ENCODE data around the gene CT45A9. TPM values are rescaled to one million over a fixed set of nuclear protein-coding genes. Genes with fewer than 3 reads are reported as not detected.
"Not testable (repeated sequence)": the region's sequence is repeated elsewhere in the genome, so short reads cannot be mapped to it uniquely, and the experiment has no call there.

Gene CT45A9
- total RNA-seq, 5 donors from 2014 or later (not counting 1 experiment from before 2014, with no cell fraction given), result not detected

DNA sequence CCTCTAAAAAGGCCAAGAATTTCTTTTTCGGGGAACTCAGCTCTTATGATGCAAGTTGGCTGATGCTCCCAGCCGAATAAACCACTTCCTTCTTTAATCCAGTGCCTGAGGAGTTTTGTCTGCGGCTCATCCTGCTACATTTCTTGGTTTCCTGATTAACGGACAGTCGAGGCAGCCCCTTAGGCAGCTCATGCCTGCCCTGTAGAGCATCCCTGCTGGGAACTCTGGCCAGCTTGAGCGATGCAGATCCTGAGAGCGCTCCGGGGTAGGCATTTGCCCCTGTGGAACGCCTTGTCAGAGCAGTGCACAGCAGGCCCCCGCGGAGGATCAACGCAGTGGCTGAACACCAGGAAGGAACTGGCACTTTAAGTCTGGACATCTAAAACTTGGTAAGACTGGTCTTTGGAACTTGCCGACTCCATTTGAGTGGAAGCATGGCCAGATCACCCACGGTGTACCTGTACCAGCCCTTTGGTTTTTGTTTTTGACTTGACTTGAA lies 18.5 kb upstream of the CT45A9 start:
- Histone ChIP-seq H3K27me3 (replicated peaks in 1 of 2; ENCODE audit: control insufficient read depth in 2 of 2, extremely low read depth in 1 of 2, insufficient read depth in 2 of 2, low read length in 1 of 2) (peaks cover 0 to 4% of the 10 kb centered on the region in 2 experiments), H3K4me3 (ENCODE audit: control insufficient read depth in 1 of 2, extremely low read depth in 1 of 2, low read length in 1 of 2) (no peak overlapping the region), H3K27ac (ENCODE audit: low read length) (no peak overlapping the region), H3K9me3 (no peaks in the 10 kb centered on the region), H3K36me3 (ENCODE audit: control insufficient read depth in 2 of 2, extremely low read depth in 1 of 2, insufficient read depth in 1 of 2, low read length in 1 of 2) (no peaks in the 10 kb centered on the region), H3K4me1 (ENCODE audit: control insufficient read depth in 1 of 2, extremely low read depth in 1 of 2, insufficient read depth in 2 of 2, low read length in 2 of 2) (no peaks in the 10 kb centered on the region)
- Mint-ChIP-seq H3K9me3 (no peaks in the 10 kb centered on the region), H3K27ac (no peak overlapping the region), H3K36me3 (no peaks in the 10 kb centered on the region), H3K4me1 (no peaks in the 10 kb centered on the region), H3K4me3 (no peak overlapping the region), H3K27me3 (peaks cover 0 to 14% of the 10 kb centered on the region in 2 donors)
- ATAC-seq (replicated peaks in 1 of 4) (no peak), DNase-seq (no peak)
- ChIA-PET POLR2A (no interaction called here), CTCF (no interaction called here)
- 67% methylated on average over 6 of the region's 14 CpGs for WGBS (ENCODE audit: insufficient coverage)

DNA sequence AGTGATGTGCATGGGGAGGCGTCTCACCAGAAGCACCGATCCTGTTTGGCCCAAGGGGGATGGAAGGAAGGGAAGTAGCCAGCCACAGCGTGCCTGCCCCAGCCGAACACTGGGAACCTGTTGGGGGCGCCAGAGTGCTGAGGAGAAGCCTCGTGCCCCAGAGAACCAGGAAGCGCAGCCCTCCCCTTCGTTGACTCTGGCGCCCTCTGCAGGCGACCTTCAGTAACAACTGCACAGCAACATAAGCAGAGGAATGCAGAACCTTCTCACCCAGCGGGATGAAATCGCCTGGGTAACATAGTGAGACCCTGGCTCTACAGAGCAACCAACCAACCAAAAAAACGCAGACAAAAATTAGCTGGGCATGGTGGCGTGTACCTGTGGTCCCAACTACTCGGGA lies 17.4 kb upstream of the CT45A9 start:
- H3K4me3 ChIP-seq (ENCODE audit: control insufficient read depth in 1 of 2, extremely low read depth in 1 of 2, low read length in 1 of 2); H3K27ac ChIP-seq (ENCODE audit: low read length); H3K36me3 ChIP-seq (ENCODE audit: control insufficient read depth in 2 of 2, extremely low read depth in 1 of 2, insufficient read depth in 1 of 2, low read length in 1 of 2); ATAC-seq (replicated peaks in 1 of 4); H3K27ac Mint-ChIP-seq; POLR2A ChIA-PET; H3K9me3 ChIP-seq; H3K36me3 Mint-ChIP-seq; H3K9me3 Mint-ChIP-seq; H3K4me1 Mint-ChIP-seq; H3K4me3 Mint-ChIP-seq; H3K4me1 ChIP-seq (ENCODE audit: control insufficient read depth in 1 of 2, extremely low read depth in 1 of 2, insufficient read depth in 2 of 2, low read length in 2 of 2); H3K27me3 ChIP-seq (replicated peaks in 1 of 2; ENCODE audit: control insufficient read depth in 2 of 2, extremely low read depth in 1 of 2, insufficient read depth in 2 of 2, low read length in 1 of 2): not testable (repeated sequence)
- CTCF ChIA-PET, result interaction anchor here in 1 of 2 donors (0.6 kb wide), 1 partner anchor 73 kb away, joined by 3 read pairs; no protein-coding TSS in a partner anchor
- 60% methylated on average over 1 of the region's 15 CpGs for WGBS (ENCODE audit: insufficient coverage)
- peak in 3 of 35 experiments; percentile 5 to 8 (median 6) for DNase-seq
- peaks cover 0 to 14% of the 10 kb centered on the region in 2 donors for H3K27me3 Mint-ChIP-seq

DNA sequence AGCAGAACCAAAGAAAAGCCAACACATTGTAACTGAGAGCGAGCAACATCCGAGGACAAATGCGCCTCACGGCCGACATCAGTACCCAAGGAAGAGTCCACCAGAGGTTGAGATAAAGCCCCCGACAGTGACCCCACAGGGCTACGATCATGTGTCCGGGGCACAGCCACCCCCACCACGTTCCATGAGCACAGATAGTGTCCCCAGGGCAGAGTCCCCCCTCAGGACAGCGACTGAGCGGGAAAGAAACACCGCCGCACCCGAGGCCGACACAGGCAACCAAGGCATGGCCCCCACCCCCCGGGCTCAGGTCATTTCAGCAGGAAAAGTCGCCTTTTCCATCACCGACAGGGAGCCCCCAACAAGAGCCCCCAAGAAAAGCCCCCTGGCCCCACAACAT lies 16.6 kb upstream of the CT45A9 start:
- ATAC-seq (replicated peaks in 1 of 4); CTCF ChIA-PET; H3K4me1 Mint-ChIP-seq; H3K27me3 ChIP-seq (replicated peaks in 1 of 2; ENCODE audit: control insufficient read depth in 2 of 2, extremely low read depth in 1 of 2, insufficient read depth in 2 of 2, low read length in 1 of 2); H3K4me3 Mint-ChIP-seq; H3K27me3 Mint-ChIP-seq; DNase-seq; H3K27ac ChIP-seq (ENCODE audit: low read length); H3K36me3 ChIP-seq (ENCODE audit: control insufficient read depth in 2 of 2, extremely low read depth in 1 of 2, insufficient read depth in 1 of 2, low read length in 1 of 2); H3K27ac Mint-ChIP-seq; POLR2A ChIA-PET; H3K9me3 Mint-ChIP-seq; H3K4me1 ChIP-seq (ENCODE audit: control insufficient read depth in 1 of 2, extremely low read depth in 1 of 2, insufficient read depth in 2 of 2, low read length in 2 of 2); H3K4me3 ChIP-seq (ENCODE audit: control insufficient read depth in 1 of 2, extremely low read depth in 1 of 2, low read length in 1 of 2); H3K9me3 ChIP-seq; H3K36me3 Mint-ChIP-seq: not testable (repeated sequence)
- WGBS (ENCODE audit: insufficient coverage), result 100% methylated on average over 3 of the region's 18 CpGs

DNA sequence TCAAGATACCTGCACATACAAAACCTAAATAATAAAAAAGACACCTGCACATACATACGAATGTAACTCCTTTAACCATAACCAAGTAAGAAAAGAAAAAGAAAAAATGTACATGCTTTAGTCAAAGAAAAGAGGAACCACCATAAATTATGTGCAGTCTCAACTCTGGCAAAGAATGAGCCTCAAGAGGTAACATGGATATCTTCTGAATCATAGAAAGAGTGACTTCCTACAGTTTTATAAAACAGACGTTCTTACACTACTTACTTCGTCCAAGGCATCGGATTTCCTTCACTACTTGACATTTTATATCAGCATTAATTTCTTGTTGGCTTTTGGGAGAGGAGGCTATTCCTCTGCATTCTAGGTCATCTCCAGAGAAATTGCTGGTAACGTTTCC lies 11.1 kb upstream of the CT45A9 start:
- WGBS (ENCODE audit: insufficient coverage), result no CpG with 5 or more reads among the region's 5 CpGs
- H3K27ac ChIP-seq (ENCODE audit: low read length); H3K36me3 ChIP-seq (ENCODE audit: control insufficient read depth in 2 of 2, extremely low read depth in 1 of 2, insufficient read depth in 1 of 2, low read length in 1 of 2); DNase-seq; H3K9me3 ChIP-seq; H3K4me1 ChIP-seq (ENCODE audit: control insufficient read depth in 1 of 2, extremely low read depth in 1 of 2, insufficient read depth in 2 of 2, low read length in 2 of 2); H3K4me3 Mint-ChIP-seq; H3K36me3 Mint-ChIP-seq; H3K4me3 ChIP-seq (ENCODE audit: control insufficient read depth in 1 of 2, extremely low read depth in 1 of 2, low read length in 1 of 2); H3K27me3 Mint-ChIP-seq; H3K4me1 Mint-ChIP-seq; H3K27me3 ChIP-seq (replicated peaks in 1 of 2; ENCODE audit: control insufficient read depth in 2 of 2, extremely low read depth in 1 of 2, insufficient read depth in 2 of 2, low read length in 1 of 2); H3K9me3 Mint-ChIP-seq; POLR2A ChIA-PET; CTCF ChIA-PET; H3K27ac Mint-ChIP-seq; ATAC-seq (replicated peaks in 1 of 4): not testable (repeated sequence)

DNA sequence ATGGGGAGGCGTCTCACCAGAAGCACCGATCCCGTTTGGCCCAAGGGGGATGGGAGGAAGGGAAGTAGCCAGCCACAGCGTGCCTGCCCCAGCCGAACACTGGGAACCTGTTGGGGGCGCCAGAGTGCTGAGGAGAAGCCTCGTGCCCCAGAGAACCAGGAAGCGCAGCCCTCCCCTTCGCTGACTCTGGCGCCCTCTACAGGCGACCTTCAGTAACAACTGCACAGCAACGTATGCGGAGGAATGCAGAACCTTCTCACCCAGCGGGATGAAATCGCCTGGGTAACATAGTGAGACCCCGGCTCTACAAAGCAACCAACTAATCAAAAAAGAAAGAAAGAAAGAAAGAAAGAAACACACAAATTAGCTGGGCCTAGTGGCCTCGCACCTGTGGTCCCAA lies 17.2 kb downstream of the CT45A9 start, which contains the start of gene CT45A8:
Gene CT45A8 (minus strand): TSS at position 101 of the 400 bp plus-strand sequence. CDS start 3,755 bp downstream, outside the sequence.
- H3K9me3 ChIP-seq; ATAC-seq (replicated peaks in 1 of 4); H3K9me3 Mint-ChIP-seq; DNase-seq; H3K4me3 ChIP-seq (ENCODE audit: control insufficient read depth in 1 of 2, extremely low read depth in 1 of 2, low read length in 1 of 2); H3K4me1 Mint-ChIP-seq; H3K4me3 Mint-ChIP-seq; H3K4me1 ChIP-seq (ENCODE audit: control insufficient read depth in 1 of 2, extremely low read depth in 1 of 2, insufficient read depth in 2 of 2, low read length in 2 of 2); H3K27me3 ChIP-seq (replicated peaks in 1 of 2; ENCODE audit: control insufficient read depth in 2 of 2, extremely low read depth in 1 of 2, insufficient read depth in 2 of 2, low read length in 1 of 2); H3K27ac Mint-ChIP-seq; H3K27ac ChIP-seq (ENCODE audit: low read length); POLR2A ChIA-PET; H3K27me3 Mint-ChIP-seq; H3K36me3 ChIP-seq (ENCODE audit: control insufficient read depth in 2 of 2, extremely low read depth in 1 of 2, insufficient read depth in 1 of 2, low read length in 1 of 2); H3K36me3 Mint-ChIP-seq; CTCF ChIA-PET: not testable (repeated sequence)
- no CpG with 5 or more reads among the region's 17 CpGs for WGBS (ENCODE audit: insufficient coverage)

DNA sequence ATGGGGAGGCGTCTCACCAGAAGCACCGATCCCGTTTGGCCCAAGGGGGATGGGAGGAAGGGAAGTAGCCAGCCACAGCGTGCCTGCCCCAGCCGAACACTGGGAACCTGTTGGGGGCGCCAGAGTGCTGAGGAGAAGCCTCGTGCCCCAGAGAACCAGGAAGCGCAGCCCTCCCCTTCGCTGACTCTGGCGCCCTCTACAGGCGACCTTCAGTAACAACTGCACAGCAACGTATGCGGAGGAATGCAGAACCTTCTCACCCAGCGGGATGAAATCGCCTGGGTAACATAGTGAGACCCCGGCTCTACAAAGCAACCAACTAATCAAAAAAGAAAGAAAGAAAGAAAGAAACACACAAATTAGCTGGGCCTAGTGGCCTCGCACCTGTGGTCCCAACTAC lies 34.4 kb downstream of the CT45A9 start, which contains the start of gene CT45A7:
Gene CT45A7 (minus strand): TSS at position 101 of the 400 bp plus-strand sequence. CDS start 3,747 bp downstream, outside the sequence.
- H3K36me3 ChIP-seq (ENCODE audit: control insufficient read depth in 2 of 2, extremely low read depth in 1 of 2, insufficient read depth in 1 of 2, low read length in 1 of 2); H3K9me3 Mint-ChIP-seq; DNase-seq; H3K4me1 ChIP-seq (ENCODE audit: control insufficient read depth in 1 of 2, extremely low read depth in 1 of 2, insufficient read depth in 2 of 2, low read length in 2 of 2); H3K4me1 Mint-ChIP-seq; H3K27ac Mint-ChIP-seq; H3K4me3 ChIP-seq (ENCODE audit: control insufficient read depth in 1 of 2, extremely low read depth in 1 of 2, low read length in 1 of 2); H3K9me3 ChIP-seq; H3K27ac ChIP-seq (ENCODE audit: low read length); H3K27me3 Mint-ChIP-seq; H3K36me3 Mint-ChIP-seq; POLR2A ChIA-PET; H3K4me3 Mint-ChIP-seq; ATAC-seq (replicated peaks in 1 of 4); H3K27me3 ChIP-seq (replicated peaks in 1 of 2; ENCODE audit: control insufficient read depth in 2 of 2, extremely low read depth in 1 of 2, insufficient read depth in 2 of 2, low read length in 1 of 2); CTCF ChIA-PET: not testable (repeated sequence)
- WGBS (ENCODE audit: insufficient coverage), result no CpG with 5 or more reads among the region's 17 CpGs

DNA sequence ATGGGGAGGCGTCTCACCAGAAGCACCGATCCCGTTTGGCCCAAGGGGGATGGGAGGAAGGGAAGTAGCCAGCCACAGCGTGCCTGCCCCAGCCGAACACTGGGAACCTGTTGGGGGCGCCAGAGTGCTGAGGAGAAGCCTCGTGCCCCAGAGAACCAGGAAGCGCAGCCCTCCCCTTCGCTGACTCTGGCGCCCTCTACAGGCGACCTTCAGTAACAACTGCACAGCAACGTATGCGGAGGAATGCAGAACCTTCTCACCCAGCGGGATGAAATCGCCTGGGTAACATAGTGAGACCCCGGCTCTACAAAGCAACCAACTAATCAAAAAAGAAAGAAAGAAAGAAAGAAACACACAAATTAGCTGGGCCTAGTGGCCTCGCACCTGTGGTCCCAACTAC lies 51.7 kb downstream of the CT45A9 start, which contains the start of gene CT45A2:
Gene CT45A2 (minus strand): TSS at position 101 of the 400 bp plus-strand sequence. CDS start 3,747 bp downstream, outside the sequence.
- H3K27me3 Mint-ChIP-seq; H3K9me3 Mint-ChIP-seq; DNase-seq; H3K9me3 ChIP-seq; POLR2A ChIA-PET; H3K4me1 Mint-ChIP-seq; H3K27ac ChIP-seq (ENCODE audit: low read length); H3K36me3 ChIP-seq (ENCODE audit: control insufficient read depth in 2 of 2, extremely low read depth in 1 of 2, insufficient read depth in 1 of 2, low read length in 1 of 2); H3K36me3 Mint-ChIP-seq; H3K4me1 ChIP-seq (ENCODE audit: control insufficient read depth in 1 of 2, extremely low read depth in 1 of 2, insufficient read depth in 2 of 2, low read length in 2 of 2); H3K4me3 ChIP-seq (ENCODE audit: control insufficient read depth in 1 of 2, extremely low read depth in 1 of 2, low read length in 1 of 2); CTCF ChIA-PET; H3K4me3 Mint-ChIP-seq; ATAC-seq (replicated peaks in 1 of 4); H3K27me3 ChIP-seq (replicated peaks in 1 of 2; ENCODE audit: control insufficient read depth in 2 of 2, extremely low read depth in 1 of 2, insufficient read depth in 2 of 2, low read length in 1 of 2); H3K27ac Mint-ChIP-seq: not testable (repeated sequence)
- no CpG with 5 or more reads among the region's 17 CpGs for WGBS (ENCODE audit: insufficient coverage)

Measured in T-cell (primary cell).